HG02981 (cell line): ENCODE measurements around the gene CAVIN1.
"Not testable (repeated sequence)": the region's sequence is repeated elsewhere in the genome, so short reads cannot be mapped to it uniquely, and the experiment has no call there.

Source experiments
- ATAC-seq: cut with Tn5 transposase; IDR thresholded peaks from one replicate; pipeline ENCODE4 v1.9.1; 2021; ENCODE audit warnings: mild to moderate bottlenecking, moderate library complexity; ENCODE audit not compliant: unreplicated experiment

Gene CAVIN1

GRCh38 chr17:42406615-42407288 lies 16.3 kb downstream of the CAVIN1 start:
- ATAC-seq: no peak

GRCh38 chr17:42405963-42406495 lies 17.0 kb downstream of the CAVIN1 start:
- ATAC-seq: no peak

GRCh38 chr17:42405076-42405475 lies 18.0 kb downstream of the CAVIN1 start:
- no peak for ATAC-seq

GRCh38 chr17:42404326-42405055 lies 18.6 kb downstream of the CAVIN1 start:
- no peak for ATAC-seq

- no peak for ATAC-seq
Observed at GRCh38 chr17:42403150-42403549, 19.9 kb downstream of the CAVIN1 start.

GRCh38 chr17:42402117-42402516 lies 20.9 kb downstream of the CAVIN1 start:
- ATAC-seq: no peak

DNA sequence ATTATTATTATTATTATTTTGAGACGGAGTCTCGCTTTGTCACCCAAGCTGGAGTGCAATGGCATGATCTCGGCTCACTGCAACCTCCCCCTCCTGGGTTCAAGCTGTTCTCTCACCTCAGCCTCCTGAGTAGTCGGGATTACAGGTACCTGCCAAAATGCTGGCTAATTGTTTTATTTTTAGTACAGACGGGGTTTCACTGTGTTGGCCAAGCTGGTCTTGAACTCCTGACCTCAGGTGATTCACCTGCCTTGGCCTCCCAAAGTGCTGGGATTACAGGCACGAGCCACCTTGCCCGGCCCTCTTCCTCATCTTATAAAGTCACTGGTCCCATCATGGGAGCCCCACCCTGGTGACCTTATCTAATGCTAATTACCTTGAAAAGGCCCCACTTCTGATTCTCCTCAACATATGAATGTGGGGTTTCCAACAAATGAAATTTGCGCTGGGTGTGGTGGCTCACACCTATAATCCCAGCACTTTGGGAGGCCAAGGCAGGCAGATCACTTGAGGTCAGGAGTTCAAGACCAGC lies 22.1 kb downstream of the CAVIN1 start:
- ATAC-seq: not testable (repeated sequence)

DNA sequence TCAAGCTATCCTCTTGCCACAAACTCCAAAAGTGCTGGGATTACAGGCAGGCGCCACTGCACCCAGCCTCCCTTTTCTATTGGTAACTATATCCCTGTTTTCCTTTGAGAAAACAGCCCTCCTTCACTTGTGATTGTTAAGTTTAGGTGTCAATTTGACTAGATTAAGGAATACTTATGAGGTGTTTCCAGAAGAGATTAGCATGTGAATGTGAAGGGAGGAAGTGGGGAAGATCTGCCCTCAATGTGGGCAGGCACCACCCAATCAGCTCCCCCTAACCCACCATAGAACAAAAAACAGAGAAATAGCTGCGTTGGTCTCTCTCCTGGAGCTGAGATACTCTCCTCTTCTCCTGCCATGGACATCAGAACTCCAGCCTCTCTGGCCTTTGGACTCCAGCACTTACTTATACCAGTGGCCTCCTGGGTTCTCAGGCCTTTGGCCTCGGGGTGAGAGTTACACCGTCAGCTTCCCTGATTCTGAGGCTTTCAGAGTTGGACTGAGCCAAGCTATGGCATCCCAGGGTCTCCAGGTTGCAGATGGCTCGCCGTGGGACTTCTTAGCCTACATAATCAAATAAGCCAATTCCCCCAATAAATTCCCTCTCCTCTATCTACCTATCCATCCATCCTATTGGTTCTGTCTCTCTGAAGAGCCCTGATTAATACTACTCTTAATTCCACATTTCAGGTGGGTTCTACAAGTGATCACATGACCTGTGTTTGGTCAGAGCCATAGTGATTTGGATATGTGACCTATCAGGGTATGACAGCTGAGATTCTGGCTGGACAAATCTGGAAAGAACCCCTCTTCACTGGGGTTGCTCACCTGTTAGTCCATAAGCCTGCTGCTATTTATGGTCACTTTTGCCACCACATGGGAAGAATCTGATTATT lies 22.9 kb downstream of the CAVIN1 start:
- ATAC-seq: no peak

GRCh38 chr17:42399121-42399520 lies 23.9 kb downstream of the CAVIN1 start:
- ATAC-seq: no peak

- ATAC-seq: not testable (repeated sequence)
Observed at GRCh38 chr17:42395601-42396000, 27.5 kb downstream of the CAVIN1 start.

- ATAC-seq: no peak
Observed at GRCh38 chr17:42394838-42395237, 28.2 kb downstream of the CAVIN1 start.

- ATAC-seq: no peak
Observed at GRCh38 chr17:42392692-42393415, 30.2 kb downstream of the CAVIN1 start.

- ATAC-seq: not testable (repeated sequence)
Observed at GRCh38 chr17:42391439-42391838, 31.6 kb downstream of the CAVIN1 start.

- no peak for ATAC-seq
Observed at GRCh38 chr17:42389899-42390298, 33.2 kb downstream of the CAVIN1 start.

DNA sequence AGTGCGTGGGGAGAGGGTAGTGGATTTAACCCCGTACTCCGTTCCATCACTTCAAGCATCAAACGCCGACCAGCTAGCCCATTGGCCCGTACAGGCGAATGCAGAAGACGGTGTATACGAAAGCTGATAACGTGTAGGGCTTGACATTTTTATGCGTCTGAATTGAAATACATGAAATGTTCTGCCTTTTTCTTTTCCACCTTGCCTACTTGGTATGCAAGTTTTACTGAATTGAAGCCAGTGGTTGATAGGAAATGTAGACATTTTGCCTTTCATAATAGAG lies 34.0 kb downstream of the CAVIN1 start:
- no peak for ATAC-seq

GRCh38 chr17:42388381-42389134 lies 34.5 kb downstream of the CAVIN1 start, which contains the start of gene STAT3:
Gene STAT3 (minus strand): TSS chr17:42388442. CDS start chr17:42348516, 39,926 bp downstream.
- peak; percentile 85 for ATAC-seq

- peak; percentile 8 for ATAC-seq
Observed at GRCh38 chr17:42387661-42388380, 35.2 kb downstream of the CAVIN1 start.

DNA sequence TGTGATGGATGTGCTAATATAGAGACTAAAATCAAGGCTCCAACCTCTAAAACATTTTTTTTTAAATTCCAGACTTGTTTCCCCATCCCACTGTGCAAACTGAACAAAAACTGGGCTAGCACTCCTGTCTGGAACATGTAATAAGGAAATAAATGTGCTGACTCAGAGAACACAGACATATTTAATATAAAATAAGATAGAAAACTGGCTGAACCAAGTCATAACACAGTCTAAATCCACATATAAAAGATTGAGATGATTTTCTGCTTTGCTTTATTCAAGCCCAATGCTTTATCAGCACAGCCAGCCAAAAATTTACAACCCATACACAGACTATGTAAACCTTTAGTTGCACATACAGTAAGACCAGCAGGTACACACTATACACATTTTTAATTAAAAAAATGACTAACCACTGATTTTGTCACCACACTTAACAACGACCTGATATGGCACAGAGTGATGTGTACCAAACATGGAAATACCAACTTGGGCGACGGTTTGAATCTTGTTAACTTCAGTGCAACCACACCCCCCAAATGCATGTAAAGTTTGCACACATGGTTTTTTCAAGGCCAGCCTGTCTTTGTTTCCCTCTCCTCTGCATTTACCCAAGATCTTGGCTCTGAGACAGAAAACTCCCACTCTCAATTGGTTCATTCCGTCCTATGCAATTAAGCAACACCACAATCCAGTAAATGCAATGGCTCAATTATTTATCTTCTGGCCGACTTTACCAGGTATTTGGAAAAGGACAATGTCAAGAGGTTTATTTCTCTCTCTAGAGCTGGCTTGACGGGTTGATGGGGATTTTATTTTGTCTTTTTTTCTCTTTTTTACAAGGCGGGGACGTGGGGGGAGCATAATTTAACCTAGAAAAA lies 36.0 kb downstream of the CAVIN1 start:
- ATAC-seq: no peak
